HG02588 (cell line): ENCODE data around the gene LRP5.

Source experiments
- ATAC-seq: cut with Tn5 transposase; IDR thresholded peaks from one replicate; pipeline ENCODE4 v1.9.1; 2021; ENCODE audit warnings: mild to moderate bottlenecking, moderate library complexity; ENCODE audit not compliant: unreplicated experiment

LRP5 gene

DNA sequence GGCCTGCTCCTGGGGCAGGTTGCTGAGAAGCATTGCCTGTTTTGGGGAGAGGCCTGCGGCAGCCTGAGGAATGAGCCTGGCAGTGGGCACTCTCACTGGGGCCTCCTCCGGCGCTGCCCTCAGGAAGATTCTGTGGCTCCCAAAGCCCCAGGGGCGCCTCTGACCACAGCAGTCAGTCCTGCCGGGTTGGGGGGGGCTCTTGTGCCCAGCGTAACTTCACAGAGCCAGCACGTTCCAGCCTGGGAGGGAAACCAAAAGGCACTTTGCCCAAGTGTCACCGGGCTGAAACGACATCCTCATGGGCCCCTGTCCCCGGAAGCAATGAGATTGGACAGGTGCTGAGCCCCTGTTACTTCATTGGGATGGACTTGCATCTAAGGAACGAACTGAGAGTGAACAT lies 4.3 kb upstream of the LRP5 start:
- ATAC-seq = no peak

DNA sequence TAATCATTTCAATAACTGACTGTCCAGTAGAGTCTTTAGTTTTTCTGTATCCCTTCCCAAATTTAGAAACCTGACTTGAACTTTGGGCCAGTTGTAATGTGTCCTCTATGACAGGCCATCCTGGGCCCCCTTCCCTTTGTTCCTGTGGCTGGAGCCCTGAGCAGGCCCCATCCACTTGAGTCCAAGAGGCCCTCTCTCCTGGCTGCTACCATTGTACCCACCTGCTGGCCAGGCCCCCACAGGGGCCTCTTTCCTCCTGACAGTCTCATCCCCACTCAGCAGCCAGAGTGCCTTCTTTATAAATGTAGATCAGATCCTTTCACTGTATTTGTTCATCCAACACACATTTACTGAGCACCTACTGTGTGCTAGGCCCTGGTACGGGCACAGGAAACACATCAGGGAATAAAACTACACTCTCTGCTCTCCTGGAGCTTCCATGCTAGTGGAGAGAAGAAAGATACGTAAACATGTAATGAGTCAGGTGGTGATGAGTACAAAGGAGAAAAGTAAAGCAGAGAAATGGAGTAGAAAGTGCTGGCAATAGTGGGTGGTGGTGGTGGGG lies 2.7 kb upstream of the LRP5 start:
- ATAC-seq = no peak

DNA sequence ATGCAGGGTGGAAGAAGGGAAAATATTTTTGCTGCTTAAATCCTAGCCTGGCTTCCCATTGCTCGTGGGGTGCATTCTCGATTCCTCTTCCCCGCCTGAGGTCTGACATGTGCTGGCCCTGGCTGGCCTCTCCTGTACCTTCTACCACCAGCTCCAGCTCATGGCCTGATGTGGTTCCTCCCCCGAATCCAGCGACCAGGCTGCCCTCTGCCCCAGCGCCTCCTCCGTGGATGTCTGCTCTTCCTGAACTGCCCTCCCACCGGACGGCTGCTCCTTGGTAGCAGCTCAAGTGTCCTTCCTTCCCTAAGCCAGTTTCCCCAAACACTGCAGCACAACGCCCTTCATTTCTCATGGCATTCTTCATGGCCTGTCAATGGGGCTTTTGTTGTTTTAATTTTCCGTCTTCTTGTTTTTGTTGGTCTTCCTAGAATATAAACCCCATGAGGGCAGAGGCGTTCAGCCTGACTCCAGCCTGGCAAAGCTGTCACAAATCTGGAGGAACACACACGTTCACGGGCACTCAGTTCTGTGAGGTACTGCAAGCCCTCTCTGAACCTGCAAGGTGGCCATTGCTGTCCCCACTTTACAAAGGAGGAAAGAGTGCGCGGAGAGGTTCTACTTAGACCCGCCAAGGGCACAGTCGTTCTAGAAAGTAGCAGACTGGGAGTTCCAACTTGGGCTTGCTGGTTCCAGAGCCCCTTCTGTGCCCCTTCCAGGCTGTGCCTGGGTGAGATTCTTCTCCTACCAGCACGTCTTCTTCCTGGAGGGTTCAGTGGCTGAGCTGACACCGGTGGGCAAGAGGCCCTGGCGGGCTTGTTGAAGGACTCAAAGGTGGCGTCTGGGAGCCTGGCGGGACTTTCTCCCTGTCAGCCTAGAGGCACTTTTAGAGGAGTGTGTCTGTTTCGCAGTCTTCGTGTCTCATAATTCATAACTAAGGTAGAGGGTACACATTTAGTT lies 953 bp upstream of the LRP5 start:
- ATAC-seq = no peak

DNA sequence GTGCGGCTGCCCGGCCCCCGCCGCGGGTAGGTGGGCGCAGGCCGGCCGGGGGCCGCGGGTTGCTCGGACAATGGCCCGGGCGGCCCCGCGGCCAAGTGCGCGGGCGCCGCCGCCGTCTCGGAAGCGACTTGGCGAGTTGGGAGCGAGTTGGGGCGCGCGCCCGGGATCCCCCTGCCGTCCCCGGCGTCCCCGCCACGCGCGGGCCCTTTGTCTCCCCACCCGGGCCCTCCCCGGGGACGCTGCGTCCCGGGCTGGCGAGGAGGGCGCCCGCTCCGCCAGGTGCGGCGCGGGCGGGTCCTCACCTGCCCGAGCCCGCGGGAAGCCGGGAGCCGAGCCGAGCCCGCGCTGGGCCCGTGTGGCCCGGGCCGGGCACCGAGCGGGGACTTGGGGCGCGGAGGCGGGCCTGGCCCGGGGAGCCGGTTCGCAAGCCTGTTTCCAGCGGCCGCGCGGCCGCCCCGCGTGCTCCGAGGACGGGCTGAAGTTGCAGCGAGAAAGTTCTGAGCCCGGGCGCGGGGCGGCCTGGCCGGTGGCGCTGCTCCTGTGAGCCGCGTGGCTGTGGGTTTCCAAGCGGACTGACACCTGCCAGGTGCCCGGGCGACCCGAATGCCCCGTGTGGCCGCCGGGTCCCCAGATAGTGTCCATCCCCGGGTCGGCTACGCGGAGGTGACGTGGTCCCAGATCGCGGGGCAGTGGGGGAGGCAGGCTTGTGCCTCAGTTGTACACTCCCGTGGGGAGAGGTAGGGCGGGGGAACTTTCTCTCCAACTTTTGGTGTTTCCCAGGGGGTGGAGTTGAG lies 586 bp downstream of the LRP5 start:
- no peak for ATAC-seq

GRCh38 chr11:68313574-68314202 lies 1.3 kb downstream of the LRP5 start:
- ATAC-seq = no peak

- ATAC-seq = no peak
These were observed 2.1 kb downstream of the LRP5 start for GRCh38 chr11:68314203-68315170.

GRCh38 chr11:68315171-68315920 lies 3.0 kb downstream of the LRP5 start:
- ATAC-seq = no peak

- ATAC-seq = no peak
These were observed 4.9 kb downstream of the LRP5 start for GRCh38 chr11:68317147-68317785.

DNA sequence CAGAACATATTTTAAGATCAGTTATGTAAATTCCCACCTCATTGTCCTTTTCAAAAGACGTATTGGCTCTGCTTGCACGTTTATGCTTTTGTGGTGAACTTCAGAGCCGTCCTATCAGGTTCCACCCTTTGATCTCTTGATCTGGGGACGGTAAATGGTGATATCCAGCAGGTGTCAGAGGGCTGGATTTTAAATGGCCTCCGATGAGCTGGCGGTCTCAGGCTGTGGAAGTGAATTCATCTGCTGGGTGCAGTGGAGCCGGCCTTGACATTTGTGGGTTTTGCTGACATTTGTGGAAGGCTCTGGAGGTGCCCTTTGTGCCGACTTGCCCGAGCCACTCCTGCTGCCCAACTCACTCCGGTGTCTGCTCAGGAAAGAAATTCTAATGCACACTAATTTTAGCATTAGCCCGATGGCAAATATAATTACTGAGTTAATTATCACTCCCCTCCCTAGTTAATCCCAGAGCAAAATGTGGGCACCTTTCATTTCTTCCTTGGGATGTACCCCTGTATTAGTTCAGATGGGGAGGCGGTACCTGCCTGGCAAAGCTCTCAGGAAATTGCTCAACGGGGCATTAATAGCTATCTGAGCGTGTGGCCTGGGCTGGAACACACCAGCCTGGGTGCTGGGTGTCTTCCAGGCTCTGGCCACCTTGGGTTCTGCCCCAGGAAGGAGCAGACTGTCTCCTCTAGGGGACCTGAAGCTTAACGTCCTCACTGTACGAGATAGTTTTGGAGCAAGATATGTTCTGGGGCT lies 9.1 kb downstream of the LRP5 start:
- no peak for ATAC-seq

- no peak for ATAC-seq
These were observed 9.7 kb downstream of the LRP5 start for GRCh38 chr11:68322052-68322430.

DNA sequence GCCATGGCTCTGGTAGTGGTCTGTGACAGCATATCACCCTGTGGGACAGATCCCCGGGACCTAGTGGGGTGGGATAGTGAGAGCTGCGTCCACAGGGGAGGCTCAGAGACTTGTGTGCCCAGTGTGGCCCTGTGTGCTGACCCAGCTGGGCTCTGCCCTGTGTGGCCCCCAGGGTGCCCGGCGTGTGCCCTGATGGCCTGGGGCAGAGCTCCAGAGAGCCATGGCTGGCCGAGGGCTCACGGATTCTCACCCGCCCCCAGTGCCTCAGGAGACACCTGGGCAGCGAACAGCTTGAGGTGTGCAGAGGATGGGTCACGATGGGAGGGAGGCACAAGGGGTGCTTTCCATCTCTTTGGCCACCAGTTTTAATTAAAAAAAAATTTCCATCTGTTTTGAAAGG lies 11.8 kb downstream of the LRP5 start:
- ATAC-seq = no peak

DNA sequence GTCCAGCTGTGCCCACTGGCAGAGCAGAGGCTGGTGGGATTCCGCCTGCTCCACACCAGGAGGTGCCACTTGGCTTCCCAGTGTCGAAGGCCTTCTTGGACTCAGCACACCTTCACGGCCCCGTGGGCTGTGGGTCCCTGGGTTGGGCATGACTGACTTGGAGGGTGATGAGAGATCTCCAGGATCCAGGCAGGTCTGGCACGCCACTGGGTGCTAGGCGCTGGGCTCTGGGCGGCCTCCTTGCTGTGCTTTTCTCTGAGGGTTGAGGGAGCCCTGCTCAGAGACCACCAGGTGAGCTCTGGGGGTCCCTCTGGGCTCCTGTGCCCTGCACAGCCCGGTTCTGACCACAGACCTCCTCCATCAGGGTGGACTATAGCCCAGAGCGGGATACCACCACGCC lies 12.3 kb downstream of the LRP5 start:
- ATAC-seq = no peak

DNA sequence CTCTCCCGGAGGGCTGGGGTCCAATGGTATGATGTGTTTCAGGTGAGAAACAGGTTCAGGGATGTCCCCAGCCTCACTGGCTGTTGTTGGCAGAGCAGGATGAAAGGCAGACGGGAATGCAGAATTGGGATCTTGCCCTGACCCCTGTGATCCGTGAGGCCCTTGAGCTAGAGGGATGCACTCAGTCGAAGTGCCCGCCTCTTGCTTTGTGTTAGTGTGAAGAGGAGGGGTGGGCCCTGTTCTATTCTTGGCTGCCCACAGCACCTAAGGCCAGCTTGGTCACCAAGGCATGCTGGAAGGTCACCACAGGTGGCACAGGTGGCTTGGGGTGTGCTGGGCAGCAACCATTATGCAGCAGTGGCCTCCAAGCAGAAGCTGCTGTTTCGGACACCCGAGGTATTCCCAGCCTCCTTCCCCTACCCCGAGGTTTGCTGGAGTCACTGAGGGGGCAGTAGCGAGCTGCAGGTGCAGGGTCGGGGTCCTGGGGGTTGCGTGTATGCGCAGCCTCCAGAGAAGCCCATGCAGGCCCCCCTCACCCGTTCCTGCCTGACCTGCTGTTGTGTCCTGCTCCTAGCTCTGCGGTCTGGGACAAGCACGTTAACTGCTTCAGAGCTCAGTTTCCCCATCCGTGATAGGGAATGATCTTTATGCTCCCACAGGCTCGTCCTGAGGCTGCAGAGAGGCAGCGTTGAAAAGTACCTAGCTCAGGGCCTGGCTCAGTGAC lies 13.0 kb downstream of the LRP5 start:
- ATAC-seq = no peak

- ATAC-seq = no peak
These were observed 13.5 kb downstream of the LRP5 start for GRCh38 chr11:68325907-68326220.

GRCh38 chr11:68326334-68327215 lies 14.2 kb downstream of the LRP5 start:
- ATAC-seq = no peak

GRCh38 chr11:68327586-68328370 lies 15.4 kb downstream of the LRP5 start:
- no peak for ATAC-seq
